NCI-H1105 treated with DMSO at 0.1 percent for 48 hours (cell line): ENCODE data around the gene ZNF837.
"Not testable (repeated sequence)": the region's sequence is repeated elsewhere in the genome, so short reads cannot be mapped to it uniquely, and the experiment has no call there.

Source experiments
- DNase-seq: peaks from one replicate; lab custom pipeline; 2025; lab: John Stamatoyannopoulos, UW

The ZNF837 gene

DNA sequence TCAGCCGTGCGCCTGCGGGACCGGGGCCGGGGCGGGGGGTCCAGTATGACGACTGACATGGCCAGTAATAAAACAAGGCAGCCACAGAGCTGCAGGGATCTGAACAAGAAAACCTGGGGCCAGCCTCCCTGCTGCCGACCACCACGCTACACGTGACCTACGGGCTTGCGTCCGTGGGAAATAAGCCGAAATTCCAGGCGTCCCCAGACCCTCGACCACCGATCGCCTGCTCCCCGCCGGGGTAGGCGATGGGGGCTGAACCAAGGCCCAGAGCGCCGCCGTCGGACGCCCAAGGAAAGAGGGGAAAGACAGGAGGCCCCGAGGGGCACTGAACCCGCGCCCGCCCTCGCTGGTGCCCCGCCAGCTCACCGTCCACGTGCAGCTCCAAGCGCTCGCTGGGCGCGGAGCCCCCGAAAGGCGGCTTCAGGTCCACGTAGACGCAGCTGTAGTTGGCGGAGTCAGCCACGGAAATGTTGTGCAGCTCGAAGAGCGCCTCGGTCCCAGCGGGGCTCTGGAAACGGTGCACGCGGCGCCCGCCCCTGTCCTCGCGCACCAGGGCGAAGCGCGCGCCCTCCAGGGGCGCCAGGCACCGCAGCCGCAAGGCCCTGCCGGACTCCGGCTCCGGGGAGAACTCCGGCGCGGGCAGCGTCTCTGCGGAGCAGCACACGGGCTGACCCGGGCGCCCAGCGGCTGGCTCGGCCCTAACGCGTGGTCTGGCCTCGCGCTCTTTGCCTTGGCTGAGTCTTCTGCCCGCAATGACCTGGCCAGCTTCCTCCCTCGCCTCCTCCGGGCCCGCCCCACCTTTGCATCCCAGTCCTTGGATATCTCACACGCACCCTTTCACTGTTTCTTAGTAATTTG lies 30.6 kb downstream of the ZNF837 start:
- peak; percentile 6 for DNase-seq

DNA sequence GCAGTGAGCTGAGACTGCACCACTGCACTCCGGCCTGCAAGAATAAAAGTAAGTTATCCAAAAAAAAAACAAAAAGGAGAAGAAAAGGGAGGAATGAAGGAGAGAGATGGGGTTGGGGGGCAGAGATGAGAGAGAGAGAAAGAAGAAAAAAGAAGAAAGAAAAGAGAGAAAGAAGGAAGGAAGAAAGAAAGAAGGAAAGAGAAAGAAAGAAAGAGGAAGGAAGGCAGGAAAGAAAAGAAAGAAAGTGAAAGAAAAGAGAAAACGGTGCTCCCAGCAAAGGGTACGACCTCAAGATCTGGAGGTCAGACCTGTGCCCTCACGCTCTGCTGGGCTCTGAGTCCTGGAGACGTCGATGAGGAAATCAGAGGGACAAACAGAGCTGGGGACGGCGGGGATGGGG lies 31.2 kb downstream of the ZNF837 start:
- no peak for DNase-seq

DNA sequence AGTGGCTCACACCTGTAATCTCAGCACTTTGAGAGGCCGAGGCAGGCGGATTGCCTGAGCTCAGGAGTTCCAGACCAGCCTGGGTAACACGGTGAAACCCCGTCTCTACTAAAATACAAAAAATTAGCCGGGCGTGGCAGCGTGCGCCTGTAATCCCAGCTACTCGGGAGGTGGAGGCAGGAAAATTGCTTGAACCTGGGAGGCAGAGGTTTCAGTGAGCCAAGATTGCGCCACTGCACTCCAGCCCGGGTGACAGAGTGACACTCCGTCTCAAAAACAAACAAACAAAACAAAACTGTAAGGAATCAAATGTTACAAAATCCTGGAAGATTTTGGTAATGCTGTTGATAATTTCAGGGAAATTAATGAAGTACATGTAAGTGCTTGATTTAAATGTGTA lies 32.8 kb downstream of the ZNF837 start:
- DNase-seq, result not testable (repeated sequence)

DNA sequence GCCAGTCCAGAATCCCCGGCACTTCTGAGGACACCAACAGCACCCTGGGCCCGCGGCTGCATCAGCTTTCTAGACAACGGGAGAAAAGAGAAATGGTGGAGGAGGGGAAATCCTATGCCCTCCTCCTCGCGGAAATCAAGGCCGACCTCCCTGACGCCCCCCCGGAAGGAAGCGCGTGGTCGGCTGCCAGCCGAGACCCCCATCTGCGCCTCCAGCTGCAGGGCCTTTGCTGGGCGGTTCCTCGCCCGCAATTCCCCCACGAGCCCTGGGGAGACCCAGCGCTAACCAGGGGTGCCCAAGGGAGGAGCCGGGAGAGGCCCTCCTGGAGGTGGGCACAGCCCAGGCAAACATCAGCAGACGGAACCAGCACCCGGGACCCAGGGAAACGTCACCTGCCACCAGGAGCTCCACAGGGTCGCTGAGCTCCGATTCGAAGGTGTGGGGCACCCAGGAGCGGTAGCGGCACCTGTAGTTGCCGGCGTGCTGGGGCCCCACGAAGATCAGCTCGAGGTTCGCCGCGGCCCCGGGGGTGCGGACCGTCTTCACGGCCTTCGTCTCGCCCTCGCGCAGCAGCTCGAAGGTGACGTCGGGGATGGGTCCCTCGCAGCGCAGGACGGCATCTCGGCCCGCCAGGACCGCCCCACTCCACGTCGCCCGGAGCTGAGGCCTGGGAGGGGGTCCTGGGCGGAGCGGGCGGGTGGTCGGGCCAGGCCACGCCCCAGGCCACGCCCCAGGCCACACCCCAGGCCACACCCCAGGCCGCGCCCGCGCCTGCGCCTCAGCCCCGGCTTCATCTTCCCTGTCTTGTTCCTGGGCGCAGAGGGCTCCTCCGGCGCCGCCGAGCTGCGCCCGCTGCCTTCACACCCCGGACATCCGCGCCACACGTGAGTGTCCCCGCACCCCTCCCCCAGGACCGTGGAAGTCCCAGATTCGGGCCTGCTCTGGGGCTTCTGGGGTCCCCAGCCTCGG lies 33.6 kb downstream of the ZNF837 start:
- peak; percentile 14 for DNase-seq

DNA sequence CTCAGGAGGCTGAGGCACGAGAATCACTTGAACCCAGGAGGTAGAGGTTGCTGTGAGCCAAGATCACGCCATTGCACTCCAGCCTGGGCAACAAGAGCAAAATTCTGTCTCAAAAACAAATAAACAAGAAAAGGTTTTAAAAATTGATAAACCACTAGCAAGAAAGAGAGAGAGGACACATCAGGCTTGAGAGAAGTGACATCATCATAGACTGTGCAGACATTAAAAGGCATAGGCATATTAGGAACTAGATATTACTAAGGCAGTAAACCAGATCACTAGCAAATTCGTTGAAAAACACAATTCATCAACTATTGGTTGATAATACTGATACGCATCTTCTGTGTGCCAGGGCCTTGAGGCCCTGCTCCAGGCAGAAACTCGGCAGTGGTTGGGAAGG lies 35.3 kb downstream of the ZNF837 start:
- no peak for DNase-seq

DNA sequence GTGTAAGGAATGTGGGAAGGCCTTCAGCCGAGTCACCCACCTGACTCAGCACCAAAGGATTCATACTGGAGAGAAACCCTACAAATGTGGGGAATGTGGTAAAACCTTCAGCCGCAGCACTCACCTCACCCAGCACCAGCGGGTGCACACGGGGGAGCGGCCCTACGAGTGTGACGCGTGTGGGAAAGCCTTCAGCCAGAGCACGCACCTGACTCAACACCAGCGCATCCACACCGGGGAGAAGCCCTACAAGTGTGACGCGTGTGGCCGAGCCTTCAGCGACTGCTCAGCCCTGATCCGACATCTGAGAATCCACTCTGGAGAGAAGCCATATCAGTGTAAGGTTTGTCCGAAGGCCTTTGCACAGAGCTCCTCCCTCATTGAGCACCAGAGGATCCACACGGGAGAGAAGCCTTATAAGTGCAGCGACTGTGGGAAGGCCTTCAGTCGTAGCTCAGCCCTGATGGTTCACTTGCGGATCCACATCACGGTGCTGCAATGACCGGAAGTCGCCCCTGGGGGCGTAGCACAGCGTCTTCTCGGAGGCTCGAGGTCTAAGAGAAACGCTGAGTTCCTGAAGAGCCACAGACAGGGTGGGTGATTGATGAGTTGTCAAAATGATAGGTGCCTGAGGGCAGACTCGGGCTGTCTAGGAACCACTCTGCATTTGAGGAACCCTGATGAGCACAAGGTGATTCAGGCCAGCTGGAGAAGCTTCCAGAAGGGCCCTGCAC lies 41.8 kb downstream of the ZNF837 start:
- DNase-seq, result no peak

DNA sequence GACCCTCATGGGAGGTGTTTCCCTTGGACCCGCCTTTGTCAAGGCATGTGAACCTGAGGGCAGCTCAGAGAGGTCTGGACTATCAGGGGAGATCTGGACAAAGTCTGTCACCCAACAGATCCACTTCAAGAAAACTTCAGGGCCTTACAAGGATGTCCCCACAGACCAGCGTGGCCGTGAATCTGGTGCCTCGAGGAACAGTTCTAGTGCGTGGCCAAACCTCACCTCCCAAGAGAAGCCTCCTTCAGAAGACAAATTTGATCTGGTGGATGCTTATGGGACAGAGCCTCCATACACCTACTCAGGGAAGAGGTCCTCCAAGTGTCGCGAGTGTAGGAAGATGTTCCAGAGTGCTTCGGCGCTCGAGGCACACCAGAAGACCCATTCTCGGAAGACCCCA lies 42.5 kb downstream of the ZNF837 start:
- DNase-seq, result no peak

DNA sequence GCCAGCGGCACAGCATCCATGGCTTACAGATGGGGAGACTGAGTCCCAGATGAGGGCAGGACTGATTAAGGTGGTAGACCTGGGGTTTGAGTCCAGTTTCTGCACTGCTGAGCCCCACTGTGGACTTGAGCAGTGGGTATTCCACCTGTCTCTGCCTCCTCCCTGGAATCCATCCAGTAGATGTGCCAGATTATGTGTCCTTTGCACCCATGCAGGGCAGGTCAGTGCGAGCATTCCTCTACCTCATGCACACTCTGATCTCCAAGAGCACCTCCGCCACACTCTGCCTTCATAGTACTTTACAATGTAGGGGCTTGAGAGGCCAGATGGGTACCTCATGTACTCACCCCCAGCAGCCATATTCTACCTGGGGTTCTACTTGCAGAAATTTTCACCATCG lies 44.0 kb downstream of the ZNF837 start:
- no peak for DNase-seq

DNA sequence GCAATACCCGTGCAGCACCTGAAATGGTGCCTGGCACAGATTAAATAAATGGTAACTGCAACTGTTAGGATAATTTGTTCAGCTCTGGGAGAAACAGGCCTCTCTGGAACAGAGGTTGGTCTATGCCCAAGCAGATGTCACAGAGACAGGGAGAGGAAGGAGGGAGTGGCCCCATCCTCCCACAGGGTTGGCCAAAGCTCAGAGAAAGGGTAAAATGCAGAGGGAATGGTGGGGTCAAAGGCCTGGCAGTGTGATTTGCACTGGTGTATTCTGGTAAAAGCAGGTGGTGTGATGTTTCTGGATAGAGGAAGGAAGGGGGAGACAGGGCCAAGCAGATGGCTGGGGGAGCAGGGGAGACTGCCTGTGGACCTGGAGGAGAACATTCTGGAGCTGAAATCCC lies 44.6 kb downstream of the ZNF837 start:
- no peak for DNase-seq

DNA sequence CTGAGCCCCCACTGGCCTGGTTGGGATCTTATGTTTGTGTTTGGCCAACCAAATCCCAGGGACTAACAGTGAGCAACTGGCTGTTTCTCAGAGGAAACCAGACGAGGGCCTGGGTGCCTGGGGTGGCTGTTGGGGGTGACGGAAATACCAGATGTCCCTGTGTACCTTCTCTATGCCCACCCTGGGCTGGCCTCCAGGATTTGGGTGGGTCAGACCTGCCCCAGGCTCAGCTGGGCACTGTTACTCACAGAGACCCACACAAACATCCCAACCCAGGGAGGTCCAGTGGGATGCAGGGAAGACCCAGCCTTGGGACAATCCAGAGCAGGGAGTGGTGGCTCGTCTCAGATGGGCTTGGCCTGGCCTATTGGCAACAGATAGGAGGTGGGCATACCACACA lies 45.2 kb downstream of the ZNF837 start:
- no peak for DNase-seq

DNA sequence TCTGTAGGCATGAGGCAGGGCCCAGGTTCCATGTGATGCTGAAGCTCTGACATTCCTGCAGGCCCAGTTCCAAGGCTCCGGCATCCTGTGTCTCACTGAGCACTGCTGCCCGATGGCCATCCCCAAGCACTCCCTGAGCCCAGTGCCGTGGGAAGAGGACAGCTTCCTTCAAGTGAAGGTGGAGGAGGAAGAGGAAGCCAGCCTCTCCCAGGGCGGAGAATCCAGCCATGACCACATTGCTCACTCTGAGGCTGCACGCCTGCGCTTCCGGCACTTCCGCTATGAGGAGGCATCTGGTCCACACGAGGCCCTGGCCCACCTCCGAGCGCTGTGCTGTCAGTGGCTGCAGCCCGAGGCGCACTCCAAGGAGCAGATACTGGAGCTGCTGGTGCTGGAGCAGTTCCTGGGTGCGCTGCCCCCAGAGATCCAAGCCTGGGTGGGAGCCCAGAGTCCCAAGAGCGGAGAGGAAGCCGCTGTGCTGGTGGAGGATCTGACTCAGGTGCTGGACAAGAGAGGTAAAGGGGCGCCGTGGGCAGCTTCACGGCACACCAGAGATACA lies 46.1 kb downstream of the ZNF837 start:
- no peak for DNase-seq

DNA sequence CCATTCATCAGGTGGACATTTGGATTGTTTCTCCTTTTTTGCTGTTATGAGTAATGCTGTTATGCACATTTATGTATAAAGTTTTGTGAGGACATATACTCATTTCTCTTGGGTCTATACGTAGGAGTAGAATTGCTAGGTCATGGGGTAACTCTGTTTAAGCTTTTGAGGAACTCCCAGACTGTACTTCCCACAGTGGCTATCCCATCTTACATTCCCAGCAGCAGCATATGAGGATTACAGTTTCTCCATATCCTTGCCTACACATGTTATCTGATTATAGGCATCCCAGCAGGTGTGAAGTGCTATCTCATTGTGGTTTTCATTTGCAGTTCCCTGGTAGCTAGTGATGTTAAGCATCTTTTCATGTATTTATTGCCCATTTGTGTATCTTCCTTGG lies 48.1 kb downstream of the ZNF837 start:
- no peak for DNase-seq

DNA sequence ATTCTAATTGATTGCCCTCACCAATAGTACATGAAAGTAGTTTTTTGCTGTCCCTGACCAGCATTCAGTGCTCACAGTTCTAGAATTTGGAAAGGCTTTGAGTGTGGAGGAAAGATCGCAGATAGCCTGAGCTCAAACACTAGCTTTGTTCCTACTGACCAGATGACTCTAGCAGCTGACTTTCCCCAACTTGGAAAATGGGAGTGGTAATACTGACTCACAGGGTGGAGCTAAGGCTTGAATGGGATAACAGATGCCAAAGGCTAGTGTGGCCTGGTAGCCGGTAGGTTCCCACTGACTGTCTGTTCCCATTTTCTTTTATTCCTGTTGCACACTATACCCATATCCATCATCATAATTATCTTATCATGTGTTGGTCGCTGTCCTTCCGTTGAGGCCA lies 50.4 kb downstream of the ZNF837 start:
- DNase-seq, result no peak

DNA sequence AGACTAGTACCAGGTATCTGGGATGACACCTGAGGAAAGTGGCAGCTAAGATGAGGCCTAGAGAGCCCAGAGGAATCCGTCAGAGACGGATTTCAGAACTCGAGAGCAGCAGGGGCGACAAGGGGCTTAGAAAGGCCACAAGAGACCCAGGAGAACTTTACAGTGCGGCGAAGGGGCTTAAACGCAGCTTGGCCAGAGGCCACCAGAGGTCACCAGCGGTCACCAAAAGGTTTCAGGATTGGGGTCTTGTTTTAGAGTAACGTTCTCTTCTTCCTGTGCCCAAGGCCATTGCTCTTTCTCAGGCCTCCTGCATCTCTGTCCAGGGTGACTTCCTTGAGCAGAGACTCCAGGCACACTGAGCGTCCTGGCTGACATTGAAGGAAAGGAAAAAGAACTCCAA lies 51.8 kb downstream of the ZNF837 start:
- DNase-seq, result peak; percentile 5

DNA sequence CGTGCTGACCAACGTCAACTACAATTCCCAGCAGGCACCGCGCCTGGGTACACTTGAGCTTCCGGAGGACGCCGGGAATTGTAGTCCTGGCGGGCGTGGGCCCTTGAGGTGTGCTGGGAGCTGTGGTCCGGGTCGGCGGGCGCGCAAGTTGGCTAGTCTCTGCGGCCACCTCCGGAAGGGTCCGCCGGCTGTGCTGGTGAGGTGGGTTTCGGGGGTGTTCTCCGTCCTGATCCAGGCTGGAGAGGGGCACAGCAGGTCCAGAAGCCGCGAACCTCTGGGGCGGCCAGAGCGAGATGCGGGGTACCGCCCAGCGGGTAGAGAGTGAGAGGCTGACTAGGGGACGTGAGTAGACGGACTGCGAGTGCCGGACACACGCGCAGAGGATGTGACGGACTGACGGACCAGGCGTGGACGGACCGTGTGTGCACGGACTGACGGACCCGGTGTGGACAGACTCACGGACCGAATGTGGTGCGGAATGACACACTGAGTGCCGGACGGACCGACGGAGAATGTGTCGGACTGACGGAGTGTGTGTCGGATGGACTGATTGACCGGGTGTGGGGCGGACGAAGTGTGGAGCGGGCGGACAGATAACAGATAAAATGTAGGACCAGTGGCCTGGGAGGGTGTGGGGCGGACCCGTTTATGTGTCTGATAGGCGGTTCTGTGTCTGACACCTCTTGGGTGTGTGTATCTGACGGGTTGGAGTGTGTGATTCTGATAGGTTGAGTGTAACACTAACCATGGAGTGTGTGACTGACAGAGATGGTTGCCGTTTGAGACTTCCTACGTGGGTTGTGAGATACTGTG lies 53.7 kb downstream of the ZNF837 start, which contains the start of gene ZSCAN22:
Gene ZSCAN22, plus strand, starts transcription at position 81 of the 813 bp plus-strand sequence. CDS start 7,809 bp downstream, outside the sequence.
- peak; percentile 86 for DNase-seq

DNA sequence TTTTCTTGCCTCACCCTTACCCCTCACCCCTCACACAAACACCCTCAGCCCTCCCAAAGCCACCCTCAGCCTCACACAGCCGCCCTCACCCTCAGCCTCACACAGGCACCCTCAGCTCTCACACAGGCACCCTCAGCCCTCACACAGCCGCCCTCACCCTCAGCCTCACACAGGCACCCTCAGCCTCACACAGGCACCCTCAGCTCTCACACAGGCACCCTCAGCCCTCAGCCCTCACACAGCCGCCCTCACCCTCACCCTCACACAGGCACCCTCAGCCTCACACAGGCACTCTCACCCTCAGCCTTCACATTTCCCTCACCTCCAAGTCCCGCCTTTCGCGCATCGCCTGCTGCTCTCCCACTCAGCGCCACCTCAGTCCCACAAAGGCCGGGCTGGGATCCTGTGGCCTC lies 54.3 kb downstream of the ZNF837 start:
- DNase-seq, result no peak

DNA sequence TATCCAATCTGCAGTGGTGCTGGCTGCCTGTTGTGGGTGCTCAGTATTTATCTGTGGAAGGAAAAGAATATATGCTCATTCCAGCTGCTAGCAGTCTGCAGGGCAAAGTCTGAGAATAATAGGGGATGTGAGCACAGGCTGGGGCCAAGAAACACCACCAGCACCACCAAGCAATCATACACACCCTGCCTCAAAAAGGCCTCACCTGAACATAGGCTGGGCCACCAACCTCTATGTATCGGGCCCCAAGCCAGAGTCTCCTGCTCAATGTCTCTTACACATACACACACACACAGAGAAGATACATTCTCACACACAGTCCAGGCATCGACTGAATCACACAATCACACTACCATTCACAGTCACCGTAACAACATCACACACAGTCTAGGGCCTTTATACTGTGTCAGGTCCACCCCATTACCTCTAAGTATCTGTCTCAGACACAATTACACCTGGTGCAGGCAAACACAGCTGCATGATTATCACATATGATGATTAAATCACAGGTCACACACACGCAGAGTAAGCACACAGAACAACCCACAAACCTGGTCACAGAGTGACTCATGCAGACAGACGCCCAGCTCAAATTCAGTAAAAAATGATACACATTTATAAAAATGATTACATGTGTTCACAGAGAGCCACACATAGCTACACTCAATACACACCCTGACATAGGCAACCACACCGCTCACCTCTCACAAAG lies 55.4 kb downstream of the ZNF837 start:
- no peak for DNase-seq

DNA sequence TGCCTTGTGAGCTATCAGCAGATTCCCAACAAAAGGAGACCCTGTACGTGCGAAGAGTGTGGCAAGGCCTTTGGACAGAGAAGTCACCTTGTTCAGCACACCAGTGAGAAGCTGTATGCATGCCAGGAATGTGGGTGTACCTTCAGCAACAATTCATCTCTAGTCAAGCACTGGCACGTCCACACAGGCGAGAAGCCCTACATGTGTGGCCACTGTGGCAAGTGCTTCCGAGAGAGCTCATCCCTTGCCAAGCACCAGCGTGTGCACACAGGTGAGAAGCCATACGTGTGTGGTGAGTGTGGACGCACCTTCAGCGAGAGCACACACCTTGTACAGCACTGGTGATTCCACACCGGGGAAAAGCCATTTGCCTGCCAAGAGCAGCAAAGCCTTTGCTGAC lies 61.6 kb downstream of the ZNF837 start:
- no peak for DNase-seq

DNA sequence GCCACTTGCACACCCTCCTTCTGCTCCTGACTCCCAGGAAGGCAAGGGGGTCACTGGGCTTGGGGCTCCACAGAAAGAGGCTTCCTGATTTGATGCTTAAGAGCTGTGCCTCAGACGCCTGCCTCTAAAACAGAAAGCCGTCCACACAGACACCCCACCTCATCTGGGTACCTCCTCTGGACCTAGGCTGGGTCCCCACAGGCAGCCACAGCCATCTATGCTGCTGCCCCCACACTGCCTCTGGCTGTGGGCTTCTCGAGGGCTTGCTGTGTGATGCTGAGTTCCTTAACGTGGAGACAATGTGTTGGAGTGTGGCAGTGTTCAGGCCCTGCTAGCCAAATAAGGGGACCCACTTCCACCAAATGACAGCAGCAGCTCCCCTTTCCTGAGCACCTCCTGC lies 62.5 kb downstream of the ZNF837 start:
- no peak for DNase-seq
